Activated CD8-positive, alpha-beta memory T cell treated with anti-CD3 and anti-CD28 coated beads, Interleukin-2, amount 10 ng/mL, durations not matched to agents 7 days and 5 days (primary cell): ENCODE data around the gene ITPR2. TPM values are rescaled to one million over a fixed set of nuclear protein-coding genes. Genes with fewer than 3 reads are reported as not detected.
"Not testable (repeated sequence)": the region's sequence is repeated elsewhere in the genome, so short reads cannot be mapped to it uniquely, and the experiment has no call there.

ENCODE experiments used
- ATAC-seq: fragments of 150-1000 bp; cut with Tn5 transposase; one replicate; pipeline ENCODE4 v1.10.0; 2021; ENCODE audit warnings: moderate library complexity
- CTCF ChIA-PET: fragments of 350-600 bp; sonication (Branson Sonifier 250); formaldehyde crosslinking; loops from one replicate; lab custom pipeline; 2021; ENCODE audit warnings: antibody characterized with exemption; lab: Charles Lee
- DNase-seq: peaks from one replicate; pipeline ENCODE4 v3.0.0-alpha.2; 2020
- H3K27ac Mint-ChIP-seq: one replicate; pipeline ENCODE4 v1.8.0; 2021; ENCODE audit warnings: mild to moderate bottlenecking, mixed read lengths
- H3K27me3 Mint-ChIP-seq: one replicate; pipeline ENCODE4 v1.8.0; 2021; ENCODE audit warnings: mixed read lengths
- H3K36me3 Mint-ChIP-seq: one replicate; pipeline ENCODE4 v1.8.0; 2021; ENCODE audit warnings: mild to moderate bottlenecking, mixed read lengths
- H3K4me1 Mint-ChIP-seq: one replicate; pipeline ENCODE4 v1.8.0; 2021; ENCODE audit warnings: mixed read lengths
- H3K4me3 Mint-ChIP-seq: one replicate; pipeline ENCODE4 v1.8.0; 2021; ENCODE audit warnings: mild to moderate bottlenecking, moderate library complexity, mixed read lengths
- H3K9me3 Mint-ChIP-seq: one replicate; pipeline ENCODE4 v1.8.0; 2022; ENCODE audit warnings: low read depth, mixed read lengths
- total RNA-seq, 2 experiments: library from RNA; stranded (reverse); gene quantifications; one replicate each; pipeline ENCODE4 v1.2.3, GENCODE V29; 2021

ITPR2 gene
- total RNA-seq, 2 experiments from 2014 or later, result 31.1 to 37.7 TPM

DNA sequence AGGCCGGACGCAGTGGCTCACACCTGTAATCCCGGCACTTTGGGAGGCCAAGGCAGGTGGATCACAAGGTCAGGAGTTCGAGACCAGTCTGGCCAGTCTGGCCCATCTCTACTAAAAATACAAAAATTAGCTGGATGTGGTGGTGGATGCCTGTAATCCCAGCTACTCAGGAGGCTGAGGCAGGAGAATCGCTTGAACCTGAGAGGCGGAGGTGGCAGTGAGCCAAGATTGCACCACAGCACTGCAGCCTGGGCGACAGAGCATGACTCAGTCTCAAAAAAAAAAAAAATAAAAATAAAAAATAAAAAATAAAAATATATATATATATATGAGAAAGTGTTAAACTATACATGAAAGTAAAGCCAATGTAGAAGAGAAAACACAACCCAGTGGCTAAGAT lies 228.2 kb downstream of the ITPR2 start:
- not testable (repeated sequence) for H3K27ac Mint-ChIP-seq

DNA sequence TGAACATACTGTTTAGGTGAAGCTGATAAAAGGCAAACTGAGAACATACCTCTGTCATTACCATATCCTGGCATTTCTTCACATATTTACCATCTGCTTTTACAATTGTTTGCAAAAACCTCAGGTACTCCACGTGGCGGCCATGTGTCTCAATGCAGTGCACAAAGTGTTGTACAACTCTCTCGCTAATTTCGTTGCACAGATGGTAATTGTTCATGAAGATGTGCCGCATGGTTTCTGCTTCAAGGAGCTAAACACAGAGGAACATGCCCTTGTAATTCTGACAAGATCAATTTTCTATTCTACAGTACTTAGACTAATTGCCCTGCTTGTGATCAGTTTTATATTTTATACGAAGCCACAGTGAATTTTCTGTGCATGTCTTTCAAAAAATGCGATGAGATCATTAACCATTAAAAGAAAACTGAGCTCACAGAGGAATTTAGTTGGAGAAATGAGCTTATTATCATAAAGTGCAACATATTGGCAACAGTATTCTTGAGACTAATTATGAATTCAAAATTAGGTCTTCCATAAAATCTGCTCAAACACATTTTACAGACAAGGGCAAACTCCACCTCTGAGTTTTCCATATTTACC lies 233.8 kb downstream of the ITPR2 start:
- Mint-ChIP-seq H3K9me3 (no peaks in the 10 kb centered on the region), H3K4me1 (no peaks in the 10 kb centered on the region), H3K36me3 (peaks cover 21% of the 10 kb centered on the region), H3K4me3 (no peak overlapping the region), H3K27me3 (no peaks in the 10 kb centered on the region), H3K27ac (no peak overlapping the region)
- ATAC-seq, result no peak
- CTCF ChIA-PET, result interaction anchor here (2.7 kb wide), 1 partner anchor 15 kb away, joined by 10 read pairs; no protein-coding TSS in a partner anchor
- DNase-seq, result no peak

More for the DNA sequence above, 228.2 kb downstream of the ITPR2 start:
- H3K9me3 Mint-ChIP-seq, H3K27me3 Mint-ChIP-seq, H3K4me1 Mint-ChIP-seq, DNase-seq, ATAC-seq, H3K4me3 Mint-ChIP-seq: not testable (repeated sequence)
- CTCF ChIA-PET, result interaction anchor here (1.6 kb wide), 1 partner anchor 9 kb away, joined by 5 read pairs; no protein-coding TSS in a partner anchor
- peaks cover 13% of the 10 kb centered on the region for H3K36me3 Mint-ChIP-seq

DNA sequence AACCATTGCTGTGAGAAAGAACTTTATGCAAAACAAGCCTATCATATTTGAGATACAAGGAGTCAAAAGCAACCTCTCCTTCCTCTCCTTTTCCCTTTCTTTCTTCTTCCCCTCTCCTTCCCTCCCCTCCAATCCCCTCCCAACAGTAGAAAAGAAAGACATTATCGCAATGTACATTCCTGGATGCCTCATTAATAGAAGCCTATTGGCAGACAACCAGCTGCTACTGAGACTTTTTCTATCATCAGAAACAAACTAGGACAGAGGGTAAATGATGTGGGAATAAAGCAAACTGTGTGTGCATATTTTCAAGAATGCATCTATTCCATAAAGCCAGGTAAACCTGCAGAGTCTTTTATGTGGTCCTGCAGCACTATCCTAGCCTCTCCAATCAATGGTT lies 237.2 kb downstream of the ITPR2 start:
- ATAC-seq (no peak), DNase-seq (no peak)
- CTCF ChIA-PET, result no interaction called here
- Mint-ChIP-seq H3K9me3 (no peaks in the 10 kb centered on the region), H3K27me3 (no peaks in the 10 kb centered on the region), H3K36me3 (peaks cover 25% of the 10 kb centered on the region), H3K4me1 (no peaks in the 10 kb centered on the region), H3K4me3 (no peak overlapping the region), H3K27ac (no peak overlapping the region)

DNA sequence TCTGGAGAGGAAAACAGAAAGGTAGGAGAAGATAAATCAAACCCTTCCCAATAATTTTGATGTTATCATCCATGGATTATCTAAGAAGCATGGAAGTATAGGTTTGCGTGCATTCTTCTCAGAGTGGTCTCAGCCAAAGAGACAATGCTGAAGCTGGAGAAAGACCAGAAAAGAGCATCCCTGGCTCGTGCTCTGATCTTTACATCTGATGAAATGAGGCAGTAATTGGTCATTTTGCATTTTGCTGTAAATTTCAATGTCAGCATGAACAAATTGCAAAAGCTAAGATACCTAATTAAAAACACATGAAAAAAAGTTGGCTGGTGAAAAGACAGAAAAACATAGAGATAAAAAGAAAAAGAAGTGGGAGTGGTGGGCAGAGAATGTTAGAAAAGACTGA lies 252.4 kb downstream of the ITPR2 start:
- Mint-ChIP-seq H3K4me1 (peaks cover 9% of the 10 kb centered on the region), H3K36me3 (peaks cover 16% of the 10 kb centered on the region), H3K9me3 (no peaks in the 10 kb centered on the region), H3K4me3 (no peak overlapping the region), H3K27me3 (no peaks in the 10 kb centered on the region), H3K27ac (no peak overlapping the region)
- DNase-seq, result no peak
- ATAC-seq, result no peak
- CTCF ChIA-PET, result no interaction called here

DNA sequence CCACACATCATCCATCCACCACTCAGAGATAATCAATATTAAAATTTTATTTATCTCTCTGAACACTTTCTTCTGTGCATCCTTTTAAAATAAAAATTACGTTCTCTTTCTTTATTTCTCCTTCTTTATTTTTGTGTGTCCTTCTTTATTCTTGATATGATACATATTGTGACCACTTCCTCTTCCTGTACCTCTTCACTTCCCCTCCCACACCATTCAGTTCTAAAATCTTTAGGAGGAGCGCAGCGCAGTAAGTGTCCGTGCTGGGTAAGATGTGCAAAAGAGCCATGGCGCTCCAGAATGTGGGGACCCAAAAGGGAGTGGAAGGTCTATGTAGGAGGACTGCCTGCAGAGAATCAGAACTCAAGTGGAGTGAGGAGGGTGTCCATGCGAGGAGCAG lies 256.7 kb downstream of the ITPR2 start:
- ATAC-seq, result no peak
- Mint-ChIP-seq H3K27ac (no peak overlapping the region), H3K36me3 (peaks cover 29% of the 10 kb centered on the region)

DNA sequence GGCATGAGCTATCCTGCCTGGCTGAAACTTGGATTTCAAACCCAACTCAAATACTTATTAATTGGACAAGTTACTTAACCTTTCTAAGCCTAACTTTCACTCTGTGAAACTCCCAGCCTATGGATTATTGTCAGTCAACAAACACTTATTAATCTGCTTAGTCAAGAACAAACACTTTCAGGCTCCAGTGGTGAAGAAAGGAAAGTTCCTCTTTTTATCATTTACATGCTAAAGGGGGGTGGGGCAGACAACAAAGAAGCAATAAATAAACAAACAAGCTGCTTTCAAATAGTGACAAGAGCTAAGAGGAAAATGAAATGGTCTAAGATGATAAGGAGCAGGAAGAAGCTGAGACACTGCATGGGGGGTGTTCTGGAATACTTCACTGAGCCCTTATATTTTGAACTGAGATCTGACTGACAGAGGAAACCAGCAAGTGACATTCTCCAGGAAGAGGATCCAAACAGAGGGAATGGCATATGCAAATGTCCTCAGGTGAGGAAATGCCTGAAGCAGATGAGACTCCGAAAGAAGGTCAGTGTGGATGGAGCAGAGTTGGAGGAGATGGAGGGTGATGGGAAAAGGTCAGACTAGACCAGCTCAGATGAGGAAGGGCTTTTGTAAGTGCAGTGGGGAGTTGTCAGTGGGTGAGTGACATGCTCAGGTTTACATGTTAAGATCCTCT lies 259.6 kb downstream of the ITPR2 start:
- Mint-ChIP-seq H3K27me3 (no peaks in the 10 kb centered on the region), H3K9me3 (no peaks in the 10 kb centered on the region), H3K4me3 (no peak overlapping the region), H3K4me1 (peaks cover 12% of the 10 kb centered on the region), H3K36me3 (peaks cover 25% of the 10 kb centered on the region), H3K27ac (no peak overlapping the region)
- DNase-seq, result no peak
- CTCF ChIA-PET, result no interaction called here
- no peak for ATAC-seq

More for the DNA sequence above, 256.7 kb downstream of the ITPR2 start:
- Mint-ChIP-seq H3K4me3 (no peak overlapping the region), H3K9me3 (no peaks in the 10 kb centered on the region), H3K27me3 (no peaks in the 10 kb centered on the region), H3K4me1 (peaks cover 12% of the 10 kb centered on the region)
- CTCF ChIA-PET, result no interaction called here
- DNase-seq, result no peak

DNA sequence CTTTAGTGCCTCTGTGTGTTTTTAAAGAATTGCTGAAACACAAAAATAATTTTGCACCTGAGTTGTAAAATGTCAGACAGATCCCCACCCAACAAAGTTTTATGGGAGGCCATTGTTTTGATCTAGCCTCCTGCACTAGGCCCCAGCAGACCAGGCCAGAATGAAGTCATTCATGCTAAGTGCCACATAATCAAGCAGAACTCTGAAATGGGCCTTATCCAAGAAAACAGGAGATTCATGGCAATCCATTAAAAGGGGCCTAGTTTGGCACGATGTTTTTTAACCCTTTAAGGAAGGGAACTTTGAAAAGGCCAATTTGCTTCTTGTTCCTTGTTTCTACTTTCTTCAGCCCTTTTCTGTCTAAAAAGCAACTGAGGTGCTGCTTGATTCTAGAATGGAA lies 260.9 kb downstream of the ITPR2 start:
- Mint-ChIP-seq H3K4me1 (peaks cover 12% of the 10 kb centered on the region), H3K9me3 (no peaks in the 10 kb centered on the region), H3K36me3 (peaks cover 21% of the 10 kb centered on the region), H3K27ac (no peak overlapping the region), H3K4me3 (no peak overlapping the region), H3K27me3 (no peaks in the 10 kb centered on the region)
- ATAC-seq (no peak), DNase-seq (no peak)
- CTCF ChIA-PET, result interaction anchor here (1.2 kb wide), 1 partner anchor 19 kb away, joined by 3 read pairs; no protein-coding TSS in a partner anchor

DNA sequence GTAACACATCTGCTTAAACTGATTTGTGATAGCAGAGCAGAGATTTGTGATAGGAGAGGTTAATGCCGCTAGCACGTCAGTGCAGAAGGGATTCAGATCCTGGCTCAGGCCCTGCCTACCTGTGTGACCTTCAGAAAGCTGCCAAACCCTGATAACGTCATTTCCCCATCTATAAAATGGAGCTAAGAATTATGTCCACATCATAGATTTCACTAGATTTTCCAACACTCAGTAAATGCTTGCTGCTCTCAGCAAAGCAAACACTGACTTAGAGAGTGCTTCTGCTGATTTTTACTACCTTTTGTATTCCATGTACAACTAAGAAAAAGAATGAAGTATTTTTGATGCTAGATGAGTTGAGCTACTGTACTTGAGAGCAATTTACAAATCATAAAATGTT lies 261.4 kb downstream of the ITPR2 start:
- Mint-ChIP-seq H3K27me3 (no peaks in the 10 kb centered on the region), H3K36me3 (peaks cover 19% of the 10 kb centered on the region), H3K9me3 (no peaks in the 10 kb centered on the region), H3K27ac (no peak overlapping the region), H3K4me3 (no peak overlapping the region), H3K4me1 (peaks cover 9% of the 10 kb centered on the region)
- CTCF ChIA-PET, result interaction anchor here (1.2 kb wide), 1 partner anchor 18 kb away, joined by 3 read pairs; no protein-coding TSS in a partner anchor
- DNase-seq (no peak), ATAC-seq (no peak)

DNA sequence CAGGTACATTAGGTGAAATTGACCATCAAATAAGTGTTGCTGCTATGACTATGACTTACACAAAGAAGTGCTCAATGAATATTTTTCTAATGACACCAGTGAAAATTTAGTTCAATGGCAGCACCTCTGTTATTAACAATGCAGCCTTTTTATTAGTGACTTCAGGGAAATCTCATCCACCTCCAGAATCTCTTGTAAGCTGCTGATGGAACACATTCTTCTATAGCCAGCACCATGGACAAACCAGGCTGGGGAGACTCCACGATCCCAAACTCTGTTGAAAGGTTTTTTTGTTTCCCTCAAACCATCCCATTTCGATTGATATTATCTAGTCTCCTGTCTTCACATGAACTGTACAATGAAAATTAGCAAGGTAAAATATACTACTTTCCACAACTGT lies 265.9 kb downstream of the ITPR2 start:
- H3K27ac Mint-ChIP-seq, result no peak overlapping the region
- H3K36me3 Mint-ChIP-seq, result peaks cover 5% of the 10 kb centered on the region
- CTCF ChIA-PET, result no interaction called here
- no peaks in the 10 kb centered on the region for H3K27me3 Mint-ChIP-seq
- H3K4me3 Mint-ChIP-seq, result no peak overlapping the region
- no peak for ATAC-seq
- no peaks in the 10 kb centered on the region for H3K4me1 Mint-ChIP-seq
- H3K9me3 Mint-ChIP-seq, result no peaks in the 10 kb centered on the region
- no peak for DNase-seq

DNA sequence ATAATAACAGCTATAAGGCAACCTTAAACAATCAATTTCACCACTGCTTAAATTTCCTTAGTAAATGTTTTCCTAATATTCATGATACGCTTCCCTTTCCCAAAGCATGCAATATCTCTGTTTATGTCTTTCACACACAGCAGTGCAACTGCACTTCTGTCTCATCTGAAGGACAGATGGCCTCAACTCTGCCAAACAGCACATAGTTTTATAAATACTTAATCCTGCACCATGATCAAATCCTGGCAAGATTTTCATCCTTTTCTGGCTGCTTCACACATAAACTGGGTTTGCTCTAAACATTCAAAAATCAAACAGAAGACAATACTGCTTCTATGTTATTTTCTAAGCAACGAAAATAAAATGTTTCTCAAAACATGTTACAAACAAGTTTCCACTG lies 266.3 kb downstream of the ITPR2 start:
- Mint-ChIP-seq H3K27me3 (no peaks in the 10 kb centered on the region), H3K9me3 (no peaks in the 10 kb centered on the region), H3K4me3 (no peak overlapping the region), H3K27ac (no peak overlapping the region), H3K36me3 (peaks cover 6% of the 10 kb centered on the region), H3K4me1 (no peaks in the 10 kb centered on the region)
- CTCF ChIA-PET, result no interaction called here
- no peak for DNase-seq
- no peak for ATAC-seq

DNA sequence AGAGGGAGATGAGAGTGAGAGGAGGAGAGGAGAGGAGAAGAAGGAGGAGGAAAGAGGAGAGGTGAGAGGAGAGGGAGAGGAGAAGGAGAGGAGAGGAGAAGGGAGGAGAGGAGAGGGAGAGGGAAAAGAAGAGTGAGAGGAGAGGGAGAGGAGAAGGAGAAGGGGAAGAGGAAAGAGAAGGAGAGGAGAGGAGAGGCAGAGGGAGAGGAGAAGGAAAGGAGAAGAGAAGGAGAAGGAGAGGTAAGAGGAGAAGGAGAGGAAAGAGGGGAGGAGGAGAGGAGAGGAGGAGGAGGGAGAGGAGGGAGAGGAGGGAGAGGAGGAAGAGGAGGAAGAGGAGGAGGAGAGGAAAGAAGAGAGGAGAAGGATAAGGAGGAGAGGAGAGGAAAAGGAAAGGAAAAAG lies 266.8 kb downstream of the ITPR2 start:
- no peaks in the 10 kb centered on the region for H3K9me3 Mint-ChIP-seq
- CTCF ChIA-PET, result no interaction called here
- H3K4me1 Mint-ChIP-seq, result no peaks in the 10 kb centered on the region
- no peak overlapping the region for H3K27ac Mint-ChIP-seq
- no peak overlapping the region for H3K4me3 Mint-ChIP-seq
- H3K27me3 Mint-ChIP-seq, result no peaks in the 10 kb centered on the region
- peaks cover 6% of the 10 kb centered on the region for H3K36me3 Mint-ChIP-seq
- ATAC-seq (no peak), DNase-seq (no peak)

DNA sequence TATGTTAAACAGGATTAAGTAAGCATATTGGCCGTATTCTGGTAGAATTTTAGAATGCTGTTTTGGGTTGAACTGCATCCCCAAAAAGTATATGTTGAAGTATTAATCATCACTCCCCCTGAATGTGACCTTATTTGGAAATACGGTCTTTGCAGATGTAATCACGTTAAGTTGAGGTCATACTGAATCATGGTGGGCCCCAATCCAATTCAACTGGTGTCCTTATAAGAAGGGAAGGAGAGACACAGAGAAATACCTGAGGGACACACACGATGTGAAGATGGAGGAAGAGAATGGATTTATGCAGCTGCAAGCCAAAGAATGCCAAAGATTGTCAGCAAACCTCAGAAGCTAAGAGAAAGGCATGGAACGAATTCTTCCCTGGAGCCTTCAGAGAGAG lies 268.6 kb downstream of the ITPR2 start:
- Mint-ChIP-seq H3K27ac (no peak overlapping the region), H3K4me1 (no peaks in the 10 kb centered on the region), H3K27me3 (no peaks in the 10 kb centered on the region), H3K4me3 (no peak overlapping the region), H3K36me3 (peaks cover 6% of the 10 kb centered on the region), H3K9me3 (no peaks in the 10 kb centered on the region)
- ATAC-seq (no peak), DNase-seq (no peak)
- CTCF ChIA-PET, result no interaction called here

DNA sequence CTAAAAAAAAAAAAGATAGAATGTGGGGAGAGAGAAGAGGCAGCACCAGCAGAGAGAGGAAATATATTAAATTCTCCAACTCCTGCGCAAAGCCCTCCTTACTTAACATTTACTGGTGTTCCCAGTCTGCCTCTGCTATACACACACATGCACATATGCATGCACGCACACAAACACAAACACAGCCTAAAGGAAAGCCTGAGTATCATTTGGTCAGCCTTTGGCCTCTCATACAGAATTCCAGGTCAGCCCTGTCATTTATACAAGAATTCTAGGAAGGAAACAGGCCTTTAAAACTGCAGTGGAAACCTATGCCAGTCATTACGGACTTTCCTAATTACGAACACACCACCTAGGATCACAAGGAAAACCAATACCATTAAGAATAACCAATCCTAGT lies 269.4 kb downstream of the ITPR2 start:
- Mint-ChIP-seq H3K36me3 (peaks cover 6% of the 10 kb centered on the region), H3K27me3 (no peaks in the 10 kb centered on the region), H3K9me3 (no peaks in the 10 kb centered on the region), H3K27ac (no peak overlapping the region), H3K4me1 (no peaks in the 10 kb centered on the region), H3K4me3 (no peak overlapping the region)
- ATAC-seq (no peak), DNase-seq (no peak)
- CTCF ChIA-PET, result no interaction called here

DNA sequence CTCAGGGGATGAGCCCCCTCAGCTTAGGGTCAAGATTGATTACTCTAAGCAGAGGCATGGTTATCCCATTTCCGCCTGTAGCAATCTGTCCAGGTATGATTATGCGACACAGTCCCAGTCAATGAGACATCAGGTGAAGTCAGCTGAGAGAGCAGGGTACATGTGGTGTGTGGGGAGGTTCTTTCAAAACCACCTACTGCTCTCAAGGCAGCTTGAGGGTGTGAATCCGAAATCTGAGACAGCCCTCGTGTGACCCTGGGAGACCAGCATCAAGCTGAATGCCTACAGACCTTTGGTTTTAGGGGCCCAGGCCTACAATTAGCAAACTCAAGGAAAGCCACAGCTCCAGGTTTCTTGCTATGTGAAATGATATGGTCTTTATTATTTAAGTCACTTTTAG lies 275.7 kb downstream of the ITPR2 start:
- CTCF ChIA-PET, result no interaction called here
- ATAC-seq, result no peak

More for the DNA sequence above, 275.7 kb downstream of the ITPR2 start:
- no peaks in the 10 kb centered on the region for H3K27me3 Mint-ChIP-seq
- no peak for DNase-seq
- H3K36me3 Mint-ChIP-seq, result peaks cover 18% of the 10 kb centered on the region
- H3K27ac Mint-ChIP-seq, result no peak overlapping the region
- no peaks in the 10 kb centered on the region for H3K9me3 Mint-ChIP-seq
- no peak overlapping the region for H3K4me3 Mint-ChIP-seq
- peaks cover 18% of the 10 kb centered on the region for H3K4me1 Mint-ChIP-seq
